HEK293 (cell line): ENCODE measurements around the gene SERGEF.

Experiments used
- CTCF ChIA-PET: fragments of 350-600 bp; formaldehyde crosslinking; extraction: SDS; loops from one replicate; lab custom pipeline; 2021; ENCODE audit warnings: antibody characterized with exemption; lab: Yijun Ruan, JAX
- POLR2A ChIA-PET: fragments of 300-600 bp; formaldehyde crosslinking; extraction: SDS; loops from one replicate; lab custom pipeline; 2020; ENCODE audit warnings: antibody characterized with exemption, inconsistent platforms; lab: Yijun Ruan, JAX
- H3K27ac ChIP-seq: fragments of 200-500 bp; sonication (Bioruptor generic); 2 replicates; pipeline ENCODE4 v1.5.1; 2014; ENCODE audit warnings: low read depth, low read length, control low read depth, inconsistent platforms; ENCODE audit errors: extremely low read depth
- H3K36me3 ChIP-seq, 2 experiments: fragments of 200-500 bp in 1 of 2; sonication (Bioruptor generic) in 1 of 2; 1 replicate in 1 of 2; 2 replicates in 1 of 2; pipeline ENCODE4 v1.5.1; 2014 to 2017; ENCODE audit warnings: inconsistent platforms in 2 of 2, low read length in 2 of 2; ENCODE audit not compliant: control insufficient read depth in 2 of 2, insufficient read depth in 1 of 2
- H3K4me1 ChIP-seq: fragments of 200-500 bp; sonication (Bioruptor generic); 2 replicates; pipeline ENCODE4 v1.5.1; 2014; ENCODE audit warnings: mild to moderate bottlenecking, low read length, inconsistent platforms; ENCODE audit not compliant: control insufficient read depth, insufficient read depth
- H3K4me3 ChIP-seq: 2 replicates; pipeline ENCODE4 v1.5.1; 2011; ENCODE audit warnings: low read depth, mild to moderate bottlenecking, control low read depth, low read length, moderate library complexity
- H3K9me3 ChIP-seq: fragments of 200-500 bp; sonication (Bioruptor generic); 2 replicates; pipeline ENCODE4 v1.5.1; 2014; ENCODE audit warnings: low read depth, low read length, inconsistent platforms; ENCODE audit not compliant: control insufficient read depth, insufficient read depth
- PATZ1 ChIP-seq: fragments of 450-650 bp; formaldehyde crosslinking; IDR thresholded peaks from 2 replicates; pipeline ENCODE4 v1.5.1; 2016; ENCODE audit warnings: missing biosample characterization, missing genetic modification characterization
- PRDM1 ChIP-seq: fragments of 450-650 bp; formaldehyde crosslinking; IDR thresholded peaks from 2 replicates; pipeline ENCODE4; 2016; ENCODE audit warnings: missing biosample characterization, missing genetic modification characterization
- TRIM28 ChIP-seq: IDR thresholded peaks from 2 replicates; pipeline ENCODE4 v1.6.1; 2011; ENCODE audit warnings: low read length, control low read depth, borderline replicate concordance
- TSHZ1 ChIP-seq: fragments of 450-650 bp; formaldehyde crosslinking; IDR thresholded peaks from 2 replicates; pipeline ENCODE4 v1.5.1; 2016; ENCODE audit warnings: missing biosample characterization, missing genetic modification characterization, borderline replicate concordance
- ZBTB10 ChIP-seq: fragments of 450-650 bp; formaldehyde crosslinking; IDR thresholded peaks from 2 replicates; pipeline ENCODE4 v1.5.1; 2016; ENCODE audit warnings: missing biosample characterization, missing genetic modification characterization
- ZNF10 ChIP-seq: fragments of 450-650 bp; formaldehyde crosslinking; IDR thresholded peaks from 2 replicates; pipeline ENCODE4 v1.5.1; 2017; ENCODE audit warnings: missing biosample characterization, missing genetic modification characterization
- ZNF132 ChIP-seq: fragments of 450-650 bp; formaldehyde crosslinking; IDR thresholded peaks from 2 replicates; pipeline ENCODE4 v1.5.1; 2017; ENCODE audit warnings: missing biosample characterization, missing genetic modification characterization, borderline replicate concordance
- ZNF280C ChIP-seq: fragments of 450-650 bp; formaldehyde crosslinking; IDR thresholded peaks from 2 replicates; pipeline ENCODE4 v1.5.1; 2016; ENCODE audit warnings: missing biosample characterization, missing genetic modification characterization
- ZNF555 ChIP-seq: fragments of 450-650 bp; formaldehyde crosslinking; conservative IDR thresholded peaks from 2 replicates; pipeline ENCODE4 v1.5.1; 2017; ENCODE audit warnings: missing biosample characterization, mild to moderate bottlenecking, missing genetic modification characterization, inconsistent platforms
- ZNF654 ChIP-seq: fragments of 450-650 bp; formaldehyde crosslinking; IDR thresholded peaks from 2 replicates; pipeline ENCODE4 v1.5.1; 2016; ENCODE audit warnings: low read depth, missing biosample characterization, missing genetic modification characterization
- ZNF792 ChIP-seq: fragments of 450-650 bp; formaldehyde crosslinking; IDR thresholded peaks from 2 replicates; pipeline ENCODE4 v1.5.1; 2016; ENCODE audit warnings: missing biosample characterization, missing genetic modification characterization

SERGEF gene

GRCh38 chr11:17978553-17979287, 34.1 kb downstream of the SERGEF start (continued):
- TF ChIP-seq PATZ1 (tag by site-specific recombination): no peak
- no peak for TF ChIP-seq ZNF792 (tag by site-specific recombination)
- no peak for TF ChIP-seq ZNF280C (tag by site-specific recombination)
- peak; percentile 41 for TF ChIP-seq ZNF654 (tag by site-specific recombination)

- H3K27ac ChIP-seq: no peak overlapping the region
- H3K36me3 ChIP-seq: peaks cover 0 to 56% of the 10 kb centered on the region in 2 experiments; a peak in 2 of 3 replicates
- H3K4me1 ChIP-seq: no peaks in the 10 kb centered on the region
- TF ChIP-seq ZNF10: no peak
- no peak for TF ChIP-seq TRIM28
- TF ChIP-seq ZNF132 (tag by site-specific recombination): no peak
- TF ChIP-seq TSHZ1 (tag by site-specific recombination): no peak
- no peak for TF ChIP-seq ZNF555 (tag by site-specific recombination)
- POLR2A ChIA-PET: interaction anchor here (0.6 kb wide), 1 partner anchor 605 kb away, joined by 3 read pairs; no protein-coding TSS in a partner anchor
- H3K9me3 ChIP-seq: no peaks in the 10 kb centered on the region
- H3K4me3 ChIP-seq: no peak overlapping the region
- CTCF ChIA-PET: interaction anchor here (0.9 to 23.0 kb wide), 6 partner anchors 11 to 378 kb away, joined by 4 to 357 read pairs (median 26); partner anchors contain the start of gene KCNC1
Observed at GRCh38 chr11:17976651-17977050, 36.2 kb downstream of the SERGEF start.

- Histone ChIP-seq H3K4me1 (no peaks in the 10 kb centered on the region), H3K9me3 (no peaks in the 10 kb centered on the region), H3K4me3 (no peak overlapping the region), H3K36me3 (peaks cover 0 to 65% of the 10 kb centered on the region in 2 experiments; a peak in 1 of 3 replicates), H3K27ac (no peak overlapping the region)
- TF ChIP-seq ZBTB10: no peak
- no peak for TF ChIP-seq PRDM1
- ChIA-PET POLR2A (no interaction called here), CTCF (interaction anchor here (0.8 to 23.0 kb wide), 9 partner anchors 12 to 375 kb away, joined by 3 to 357 read pairs (median 17); partner anchors contain the start of gene KCNC1)
Observed at GRCh38 chr11:17974246-17974645, 38.6 kb downstream of the SERGEF start.
